ENCODE measurements around the gene NPIPB6. TPM values are rescaled to one million over a fixed set of nuclear protein-coding genes. Genes with fewer than 3 reads are reported as not detected.
"Not testable (repeated sequence)": the region's sequence is repeated elsewhere in the genome, so short reads cannot be mapped to it uniquely, and the experiment has no call there.

The NPIPB6 gene
- total RNA-seq, 4 donors from 2014 or later: 4.5 to 6.1 TPM; not detected in 2

DNA sequence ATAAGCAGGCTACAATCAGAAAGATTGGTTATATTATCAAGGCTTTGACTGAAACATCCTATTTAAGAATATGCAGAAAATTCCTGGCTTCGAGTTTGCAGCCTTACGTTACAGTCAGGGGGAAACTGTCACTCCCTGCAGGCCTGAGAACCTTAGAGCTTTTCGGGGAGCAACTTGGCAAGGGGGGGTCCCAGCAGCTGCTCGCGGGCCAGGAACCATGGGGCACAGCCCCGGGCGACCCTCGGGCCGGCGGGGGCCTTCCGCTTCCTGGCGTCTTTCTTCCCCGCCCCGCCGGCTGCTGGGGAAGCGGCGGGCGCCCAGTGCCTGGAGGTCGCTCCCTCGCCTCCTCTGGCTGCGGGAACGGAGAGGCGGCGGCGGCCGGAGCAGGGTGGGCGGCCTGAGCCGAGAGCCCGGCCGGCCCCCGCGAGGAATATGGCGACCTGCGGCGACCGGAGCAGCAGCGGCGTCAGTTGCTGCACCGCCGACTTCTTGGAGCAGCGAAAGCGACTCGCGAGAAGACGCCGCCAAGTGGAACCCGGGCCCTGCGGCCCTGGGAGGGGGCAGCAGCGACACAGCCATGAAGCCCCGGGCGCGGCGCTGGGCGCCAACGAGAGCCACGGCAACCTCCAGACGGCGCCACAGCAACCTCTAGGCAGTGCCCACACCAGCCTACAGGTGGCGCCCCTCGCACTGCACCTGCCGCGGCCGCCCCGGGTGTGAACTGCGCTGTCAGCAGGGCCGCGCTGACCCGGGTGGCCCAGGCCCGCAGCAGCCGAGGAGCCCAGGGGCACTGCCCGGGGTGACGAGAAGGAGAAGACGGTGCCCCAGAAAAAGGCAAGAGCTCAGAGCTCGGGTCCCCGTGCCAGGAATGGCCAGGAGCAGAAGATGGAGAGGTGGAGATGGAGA, 1.2 kb upstream of the NPIPB6 start:
- TF ChIP-seq, protein P1, sequence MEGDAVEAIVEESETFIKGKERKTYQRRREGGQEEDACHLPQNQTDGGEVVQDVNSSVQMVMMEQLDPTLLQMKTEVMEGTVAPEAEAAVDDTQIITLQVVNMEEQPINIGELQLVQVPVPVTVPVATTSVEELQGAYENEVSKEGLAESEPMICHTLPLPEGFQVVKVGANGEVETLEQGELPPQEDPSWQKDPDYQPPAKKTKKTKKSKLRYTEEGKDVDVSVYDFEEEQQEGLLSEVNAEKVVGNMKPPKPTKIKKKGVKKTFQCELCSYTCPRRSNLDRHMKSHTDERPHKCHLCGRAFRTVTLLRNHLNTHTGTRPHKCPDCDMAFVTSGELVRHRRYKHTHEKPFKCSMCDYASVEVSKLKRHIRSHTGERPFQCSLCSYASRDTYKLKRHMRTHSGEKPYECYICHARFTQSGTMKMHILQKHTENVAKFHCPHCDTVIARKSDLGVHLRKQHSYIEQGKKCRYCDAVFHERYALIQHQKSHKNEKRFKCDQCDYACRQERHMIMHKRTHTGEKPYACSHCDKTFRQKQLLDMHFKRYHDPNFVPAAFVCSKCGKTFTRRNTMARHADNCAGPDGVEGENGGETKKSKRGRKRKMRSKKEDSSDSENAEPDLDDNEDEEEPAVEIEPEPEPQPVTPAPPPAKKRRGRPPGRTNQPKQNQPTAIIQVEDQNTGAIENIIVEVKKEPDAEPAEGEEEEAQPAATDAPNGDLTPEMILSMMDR (IDR thresholded peaks at IDR 0.05): peak in 1 of 5 experiments; percentile 16
- H3K27ac ChIP-seq; H3K9me3 ChIP-seq; H3K36me3 ChIP-seq; DNase-seq (ENCODE audit: low spot score in 2 of 2); H3K4me1 ChIP-seq; H3K27me3 ChIP-seq: not testable (repeated sequence)
- WGBS, 2 donors: 0% methylated on average over 1 to 6 of the region's 75 CpGs
- H3K4me3 ChIP-seq: peak overlapping the region in 1 of 4 donors; percentile 24

DNA sequence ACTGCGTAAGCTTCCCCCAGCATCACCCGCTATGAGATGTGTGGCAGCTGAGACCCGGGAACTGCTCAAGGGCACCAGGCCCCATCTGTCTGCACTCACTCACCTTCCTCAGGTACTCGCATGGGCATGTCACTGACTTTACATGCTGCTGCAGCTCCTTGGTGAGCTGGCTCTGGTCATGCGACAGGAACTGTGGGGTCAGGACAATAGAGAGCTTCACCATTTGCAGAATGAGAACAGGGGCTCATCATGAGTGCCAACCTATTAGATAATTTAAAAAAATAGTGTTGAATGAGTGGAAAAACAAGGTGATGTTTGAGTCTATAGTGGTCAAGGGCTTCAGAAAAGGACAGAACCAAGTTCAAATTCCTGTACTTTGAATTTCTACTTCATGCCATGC, 708 bp downstream of the NPIPB6 start:
- WGBS, 2 donors: 100% methylated on average over 1 of the region's 5 CpGs
- H3K27me3 ChIP-seq; H3K27ac ChIP-seq; H3K4me3 ChIP-seq; DNase-seq (ENCODE audit: low spot score in 2 of 2); H3K4me1 ChIP-seq; H3K36me3 ChIP-seq; H3K9me3 ChIP-seq: not testable (repeated sequence)

DNA sequence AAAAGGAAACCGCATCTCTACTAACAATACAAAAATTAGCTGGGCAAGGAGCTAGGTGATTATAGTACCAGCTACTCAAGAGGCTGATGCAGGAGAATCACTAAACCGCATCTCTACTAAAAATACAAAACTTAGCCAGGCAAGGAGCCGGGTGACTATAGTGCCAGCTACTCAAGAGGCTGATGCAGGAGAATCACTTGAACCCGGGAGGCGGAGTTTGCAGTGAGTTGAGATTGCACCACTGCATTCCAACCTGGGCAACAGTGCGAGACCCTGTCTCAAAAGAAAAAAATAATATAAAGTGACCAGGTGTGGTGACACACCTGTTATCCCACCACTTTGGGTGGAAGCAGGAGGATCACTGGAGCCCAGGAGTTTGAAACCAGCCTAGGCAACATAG, 25.1 kb downstream of the NPIPB6 start:
- H3K4me1 ChIP-seq; H3K4me3 ChIP-seq; H3K9me3 ChIP-seq; H3K36me3 ChIP-seq; DNase-seq (ENCODE audit: low spot score in 2 of 2); H3K27me3 ChIP-seq; H3K27ac ChIP-seq: not testable (repeated sequence)
- 90 to 91% methylated on average over 5 to 6 of the region's 6 CpGs for WGBS, 2 donors

DNA sequence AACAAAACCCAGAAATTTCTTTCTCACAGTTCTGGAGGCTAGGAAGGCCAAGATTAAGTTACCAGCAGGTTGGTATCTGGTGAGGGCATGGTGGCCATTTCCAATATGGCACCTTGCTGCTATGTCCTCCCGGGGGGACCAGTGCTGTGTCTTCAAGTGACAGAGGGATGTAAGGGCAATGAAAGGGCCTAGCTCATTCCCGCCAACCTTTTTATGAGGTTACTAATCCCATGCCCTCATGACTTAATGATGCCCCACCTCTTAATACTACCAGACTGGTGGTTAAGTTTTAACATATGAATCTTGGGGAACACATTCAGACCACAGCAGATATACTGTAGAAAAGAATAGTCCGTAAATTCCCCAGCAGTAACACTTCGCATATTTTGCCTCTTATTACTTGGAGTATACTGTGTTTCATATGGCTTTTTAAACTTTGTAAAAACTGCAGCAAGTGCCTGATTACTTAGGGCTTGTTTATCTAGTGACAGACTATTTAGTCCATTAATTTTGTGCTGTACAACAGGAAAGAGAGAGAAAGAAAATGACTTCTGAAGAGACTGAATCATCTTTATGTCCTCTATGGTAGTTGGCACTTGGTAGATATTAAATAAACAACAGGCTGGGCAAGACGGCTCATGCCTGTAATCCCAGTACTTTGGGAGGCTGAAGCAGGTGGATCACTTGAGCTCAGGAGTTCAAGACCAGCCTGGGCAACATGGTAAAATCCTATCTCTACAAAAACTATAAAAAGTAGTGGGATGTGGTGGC, 26.2 kb downstream of the NPIPB6 start:
- H3K27ac ChIP-seq: not testable (repeated sequence)
- 73 to 82% methylated on average over 4 to 5 of the region's 5 CpGs for WGBS, 2 donors

DNA sequence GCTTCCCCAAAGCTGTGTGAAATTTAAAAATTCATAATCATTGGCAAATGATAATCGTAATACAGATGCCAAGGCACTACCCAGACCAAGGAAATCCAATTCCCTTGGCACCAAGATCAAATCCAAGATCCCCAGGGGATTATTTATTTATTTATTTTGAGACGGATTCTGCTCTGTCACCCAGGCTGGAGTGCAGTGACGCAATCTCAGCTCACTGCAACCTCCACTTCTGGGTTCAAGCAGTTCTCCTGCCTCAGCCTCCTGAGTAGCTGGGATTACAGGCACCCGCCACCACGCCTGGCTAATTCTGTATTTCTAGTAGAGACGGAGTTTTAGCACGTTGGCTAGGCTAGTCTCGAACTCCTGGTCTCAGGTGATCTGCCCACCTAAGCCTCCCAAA, 27.6 kb downstream of the NPIPB6 start:
- DNase-seq (ENCODE audit: low spot score in 2 of 2); H3K36me3 ChIP-seq; H3K27me3 ChIP-seq; H3K4me1 ChIP-seq; H3K9me3 ChIP-seq; H3K27ac ChIP-seq; H3K4me3 ChIP-seq: not testable (repeated sequence)
- 77% methylated on average over 8 of the region's 8 CpGs for WGBS, 2 donors

More for the DNA sequence above, 26.2 kb downstream of the NPIPB6 start:
- not testable (repeated sequence) for H3K36me3 ChIP-seq; H3K4me3 ChIP-seq; H3K4me1 ChIP-seq; H3K27me3 ChIP-seq; H3K9me3 ChIP-seq; DNase-seq (ENCODE audit: low spot score in 2 of 2)

DNA sequence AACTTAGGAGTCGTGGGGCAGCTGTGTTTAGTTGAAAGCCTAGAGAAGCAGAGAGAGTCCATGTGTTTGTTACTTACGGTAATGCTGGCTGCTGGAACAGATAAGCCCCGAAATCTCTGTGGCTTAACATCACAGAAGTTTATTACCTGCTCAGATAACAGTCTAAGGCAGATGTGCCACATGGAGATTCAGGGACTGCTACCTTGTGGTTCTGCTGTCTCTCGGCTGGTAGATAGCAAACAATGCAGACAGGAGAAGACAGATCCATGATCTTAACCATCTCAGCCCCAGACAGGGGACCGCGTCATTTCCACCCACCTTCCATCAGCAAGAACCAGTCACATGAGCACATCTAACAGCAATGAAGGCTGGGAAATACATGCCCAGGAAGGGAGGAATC, 30.7 kb downstream of the NPIPB6 start:
- H3K4me3 ChIP-seq, H3K27ac ChIP-seq: not testable (repeated sequence)
- 49 to 50% methylated on average over 6 of the region's 6 CpGs for WGBS, 2 donors

DNA sequence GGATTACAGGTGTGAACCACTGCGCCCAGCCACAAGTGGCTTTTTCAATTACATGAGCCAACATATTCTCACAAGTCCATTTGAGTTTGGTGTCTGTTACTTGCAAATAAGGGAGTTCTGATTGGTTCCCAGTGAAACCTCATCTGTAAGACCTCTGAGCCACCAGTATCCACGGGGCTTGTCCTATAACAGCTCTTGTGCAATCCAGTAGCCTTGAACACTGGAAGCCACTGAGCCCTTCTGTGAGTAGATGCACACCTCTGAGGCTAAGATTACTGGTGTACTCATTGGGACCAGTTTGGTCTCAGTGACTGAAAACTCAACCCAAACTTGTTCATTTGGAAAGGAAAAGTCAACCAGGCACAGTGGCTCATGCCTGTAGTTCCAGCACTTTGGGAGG, 32.3 kb downstream of the NPIPB6 start:
- H3K36me3 ChIP-seq; DNase-seq (ENCODE audit: low spot score in 2 of 2); H3K4me3 ChIP-seq; H3K27ac ChIP-seq; H3K4me1 ChIP-seq; H3K27me3 ChIP-seq; H3K9me3 ChIP-seq: not testable (repeated sequence)
- WGBS, 2 donors: 64 to 100% methylated on average over 1 to 2 of the region's 2 CpGs

More for the DNA sequence above, 30.7 kb downstream of the NPIPB6 start:
- H3K4me1 ChIP-seq; H3K36me3 ChIP-seq; H3K9me3 ChIP-seq; H3K27me3 ChIP-seq; DNase-seq (ENCODE audit: low spot score in 2 of 2): not testable (repeated sequence)

DNA sequence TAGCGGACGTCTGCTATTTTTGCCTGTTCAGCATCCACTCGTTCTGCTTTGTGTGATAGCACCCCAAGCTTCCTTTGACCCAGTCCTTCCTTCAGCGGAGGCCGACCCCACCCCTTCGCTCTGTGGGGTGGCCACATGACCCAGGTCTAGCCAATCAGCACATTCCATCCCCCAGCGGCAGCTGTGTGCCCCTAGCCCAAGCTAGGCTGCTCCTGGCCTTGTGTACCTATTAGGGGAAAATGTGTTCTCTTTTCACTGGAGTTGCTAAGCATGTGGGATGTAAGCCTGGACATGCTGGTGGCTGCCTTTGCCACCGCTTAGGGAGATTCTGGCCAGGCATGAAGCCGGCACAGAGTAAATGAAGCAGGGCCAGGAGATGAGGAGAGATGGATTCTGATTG, 33.1 kb downstream of the NPIPB6 start:
- not testable (repeated sequence) for H3K4me3 ChIP-seq; DNase-seq (ENCODE audit: low spot score in 2 of 2); H3K36me3 ChIP-seq; H3K4me1 ChIP-seq; H3K27me3 ChIP-seq; H3K27ac ChIP-seq; H3K9me3 ChIP-seq
- WGBS, 2 donors: 25 to 35% methylated on average over 8 to 9 of the region's 9 CpGs
